Epithelial cell of esophagus (primary cell): ENCODE data around the gene ADAMTSL4.

Source experiments
- DNase-seq: peaks from one replicate; pipeline ENCODE4 v3.0.0; 2010; ENCODE audit warnings: low read depth
- H3K4me3 ChIP-seq: 2 replicates; pipeline ENCODE4 v1.5.1; 2011; ENCODE audit warnings: mild to moderate bottlenecking, low read length, control low read depth
- TF ChIP-seq, protein P1 (sequence below): IDR thresholded peaks from 2 replicates; pipeline ENCODE4 v1.5.1; 2011; ENCODE audit warnings: low read depth, mild to moderate bottlenecking, low read length, control low read depth, inconsistent platforms; ENCODE audit not compliant: insufficient read depth; ENCODE audit errors: missing control alignments

Gene ADAMTSL4

GRCh38 chr1:150575518-150576366 lies 26.5 kb downstream of the ADAMTSL4 start:
- DNase-seq: no peak
- H3K4me3 ChIP-seq: peak overlapping the region; percentile 98
- TF ChIP-seq, protein P1, sequence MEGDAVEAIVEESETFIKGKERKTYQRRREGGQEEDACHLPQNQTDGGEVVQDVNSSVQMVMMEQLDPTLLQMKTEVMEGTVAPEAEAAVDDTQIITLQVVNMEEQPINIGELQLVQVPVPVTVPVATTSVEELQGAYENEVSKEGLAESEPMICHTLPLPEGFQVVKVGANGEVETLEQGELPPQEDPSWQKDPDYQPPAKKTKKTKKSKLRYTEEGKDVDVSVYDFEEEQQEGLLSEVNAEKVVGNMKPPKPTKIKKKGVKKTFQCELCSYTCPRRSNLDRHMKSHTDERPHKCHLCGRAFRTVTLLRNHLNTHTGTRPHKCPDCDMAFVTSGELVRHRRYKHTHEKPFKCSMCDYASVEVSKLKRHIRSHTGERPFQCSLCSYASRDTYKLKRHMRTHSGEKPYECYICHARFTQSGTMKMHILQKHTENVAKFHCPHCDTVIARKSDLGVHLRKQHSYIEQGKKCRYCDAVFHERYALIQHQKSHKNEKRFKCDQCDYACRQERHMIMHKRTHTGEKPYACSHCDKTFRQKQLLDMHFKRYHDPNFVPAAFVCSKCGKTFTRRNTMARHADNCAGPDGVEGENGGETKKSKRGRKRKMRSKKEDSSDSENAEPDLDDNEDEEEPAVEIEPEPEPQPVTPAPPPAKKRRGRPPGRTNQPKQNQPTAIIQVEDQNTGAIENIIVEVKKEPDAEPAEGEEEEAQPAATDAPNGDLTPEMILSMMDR: no peak

- no peak for DNase-seq
- peak overlapping the region; percentile 98 for H3K4me3 ChIP-seq
- TF ChIP-seq, protein P1: no peak
These were observed 27.1 kb downstream of the ADAMTSL4 start for GRCh38 chr1:150576367-150576711.

DNA sequence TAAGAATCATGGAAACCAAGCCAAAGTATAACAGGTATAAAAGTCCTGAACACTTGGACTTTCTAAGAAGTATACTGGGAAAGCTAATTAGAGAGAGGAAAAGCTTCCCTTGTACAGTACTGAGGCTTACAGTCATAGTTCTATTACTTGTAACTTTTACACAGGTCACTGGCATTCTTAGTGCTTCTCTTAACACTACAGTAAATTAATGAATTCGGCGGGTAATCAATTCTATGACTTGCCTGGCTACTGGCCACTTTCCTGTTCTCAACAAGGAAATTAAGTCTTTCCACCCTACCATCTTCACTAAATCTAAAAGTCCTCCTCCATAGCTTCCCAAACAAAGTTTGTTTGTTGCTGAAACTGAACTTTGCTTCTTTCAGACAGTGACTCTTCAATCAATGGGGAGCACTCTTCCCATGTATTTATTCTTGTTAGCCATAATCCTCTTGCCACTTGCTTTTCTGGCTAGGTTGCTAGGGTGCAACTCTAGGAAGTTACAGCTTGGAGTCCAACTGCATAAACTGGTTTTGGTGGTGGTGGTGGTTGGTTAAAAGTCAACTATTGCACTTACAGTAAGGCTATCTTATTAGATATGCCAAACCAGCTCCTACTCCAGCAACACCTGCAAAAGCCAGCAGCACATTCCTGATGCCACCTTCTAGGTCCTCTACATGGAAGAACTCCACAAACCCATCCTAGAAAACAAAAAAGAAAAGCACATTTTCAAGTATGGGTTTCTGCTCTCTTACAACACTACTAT lies 27.8 kb downstream of the ADAMTSL4 start:
- DNase-seq: peak; percentile 44
- TF ChIP-seq, protein P1: no peak

GRCh38 chr1:150577557-150578271 lies 28.5 kb downstream of the ADAMTSL4 start:
- H3K4me3 ChIP-seq: peak overlapping the region; percentile 98
- DNase-seq: no peak
- TF ChIP-seq, protein P1: no peak

More for the DNA sequence above, 27.8 kb downstream of the ADAMTSL4 start:
- H3K4me3 ChIP-seq: peak overlapping the region; percentile 98

DNA sequence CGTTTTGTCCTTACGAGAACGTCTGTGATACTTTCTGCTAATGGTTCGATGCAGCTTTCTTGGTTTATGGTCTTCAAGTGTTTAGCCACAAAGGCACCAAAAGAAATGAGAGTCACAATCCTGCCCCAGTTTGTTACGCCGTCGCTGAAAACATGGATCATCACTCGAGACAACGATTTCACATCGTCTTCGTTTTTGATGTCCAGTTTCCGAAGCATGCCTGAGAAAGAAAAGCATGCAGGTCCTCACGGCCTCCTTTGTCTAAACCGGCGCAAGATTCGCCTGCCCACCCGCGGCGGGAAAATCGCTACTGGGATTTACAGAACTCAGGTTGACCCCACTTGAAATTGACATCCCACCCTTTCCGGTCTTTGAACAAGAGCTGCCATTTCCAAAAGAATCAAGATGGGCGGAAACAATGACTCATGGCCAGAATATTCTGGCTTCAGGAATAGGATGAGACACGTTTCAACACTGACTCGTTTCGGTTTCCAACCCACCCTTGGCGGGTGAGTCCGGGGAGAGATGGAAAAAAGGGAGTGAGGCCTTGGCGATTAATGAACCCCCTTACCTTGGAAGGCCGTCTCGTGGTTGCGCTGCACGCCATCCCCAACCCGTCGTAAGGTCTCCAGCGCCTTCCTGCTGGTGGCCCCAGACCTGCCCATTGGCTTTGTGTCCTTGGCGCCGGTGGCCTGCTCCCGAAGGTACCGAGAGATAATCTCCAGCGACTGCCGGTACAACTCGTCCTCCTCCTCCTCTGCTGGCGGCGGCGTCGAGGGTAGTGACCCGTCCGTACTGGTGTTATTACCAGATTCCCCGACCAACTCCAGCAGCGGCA lies 29.3 kb downstream of the ADAMTSL4 start:
- TF ChIP-seq, protein P1: no peak
- peak; percentile 79 for DNase-seq

More for the DNA sequence above, 29.3 kb downstream of the ADAMTSL4 start:
- H3K4me3 ChIP-seq: peak overlapping the region; percentile 98
